Erythroblast (primary cell): Measurements from ENCODE around the gene PARP3.

Experiments used
- GATA1 ChIP-seq: IDR thresholded peaks from 2 replicates; pipeline ENCODE4 v1.6.1; 2011; ENCODE audit warnings: low read depth, mild to moderate bottlenecking, control low read depth, low read length, moderate library complexity
- POLR2A ChIP-seq: IDR thresholded peaks from 2 replicates; pipeline ENCODE4 v1.6.1; 2011; ENCODE audit warnings: mild to moderate bottlenecking, low read length

DNA sequence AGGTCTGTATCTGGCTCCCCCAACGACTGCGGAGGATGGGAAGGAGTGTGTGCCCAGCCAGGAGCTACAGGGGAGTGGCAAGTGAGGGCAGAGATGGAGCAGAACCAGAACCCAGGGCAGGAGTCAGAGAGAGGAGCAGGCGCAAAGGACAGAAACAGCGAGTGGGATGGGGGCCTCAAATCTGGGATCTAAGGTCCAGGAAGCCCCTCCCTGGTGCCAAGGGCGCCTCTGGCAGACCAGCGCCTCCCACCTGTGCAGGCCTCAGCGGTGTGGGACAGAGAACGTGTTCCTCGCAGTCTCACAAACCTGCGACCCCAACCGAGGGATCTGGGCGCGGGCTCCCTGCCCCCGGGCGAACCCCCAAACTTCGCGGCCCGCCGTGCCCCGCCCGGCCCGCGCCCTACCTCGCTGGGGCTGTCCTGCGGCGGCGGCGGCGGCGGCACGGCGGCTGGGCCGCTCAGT lies 24.8 kb downstream of the PARP3 start:
- TF ChIP-seq POLR2A: no peak
- no peak for TF ChIP-seq GATA1
